Activated naive CD4-positive, alpha-beta T cell treated with anti-CD3 and anti-CD28 coated beads, Interleukin-2, amount 10 ng/mL, durations not matched to agents 5 hours and 36 hours (primary cell): Measurements from ENCODE around the gene SERPINI1. TPM values are rescaled to one million over a fixed set of nuclear protein-coding genes. Genes with fewer than 3 reads are reported as not detected.

Experiments used
- total RNA-seq, 2 experiments: library from RNA; stranded (reverse); gene quantifications; one replicate each; pipeline ENCODE4 v1.2.3, GENCODE V29; 2021

Gene SERPINI1, protein sequence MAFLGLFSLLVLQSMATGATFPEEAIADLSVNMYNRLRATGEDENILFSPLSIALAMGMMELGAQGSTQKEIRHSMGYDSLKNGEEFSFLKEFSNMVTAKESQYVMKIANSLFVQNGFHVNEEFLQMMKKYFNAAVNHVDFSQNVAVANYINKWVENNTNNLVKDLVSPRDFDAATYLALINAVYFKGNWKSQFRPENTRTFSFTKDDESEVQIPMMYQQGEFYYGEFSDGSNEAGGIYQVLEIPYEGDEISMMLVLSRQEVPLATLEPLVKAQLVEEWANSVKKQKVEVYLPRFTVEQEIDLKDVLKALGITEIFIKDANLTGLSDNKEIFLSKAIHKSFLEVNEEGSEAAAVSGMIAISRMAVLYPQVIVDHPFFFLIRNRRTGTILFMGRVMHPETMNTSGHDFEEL
- 1 to 10 TPM; 1.3 to 1.7 TPM for total RNA-seq

DNA sequence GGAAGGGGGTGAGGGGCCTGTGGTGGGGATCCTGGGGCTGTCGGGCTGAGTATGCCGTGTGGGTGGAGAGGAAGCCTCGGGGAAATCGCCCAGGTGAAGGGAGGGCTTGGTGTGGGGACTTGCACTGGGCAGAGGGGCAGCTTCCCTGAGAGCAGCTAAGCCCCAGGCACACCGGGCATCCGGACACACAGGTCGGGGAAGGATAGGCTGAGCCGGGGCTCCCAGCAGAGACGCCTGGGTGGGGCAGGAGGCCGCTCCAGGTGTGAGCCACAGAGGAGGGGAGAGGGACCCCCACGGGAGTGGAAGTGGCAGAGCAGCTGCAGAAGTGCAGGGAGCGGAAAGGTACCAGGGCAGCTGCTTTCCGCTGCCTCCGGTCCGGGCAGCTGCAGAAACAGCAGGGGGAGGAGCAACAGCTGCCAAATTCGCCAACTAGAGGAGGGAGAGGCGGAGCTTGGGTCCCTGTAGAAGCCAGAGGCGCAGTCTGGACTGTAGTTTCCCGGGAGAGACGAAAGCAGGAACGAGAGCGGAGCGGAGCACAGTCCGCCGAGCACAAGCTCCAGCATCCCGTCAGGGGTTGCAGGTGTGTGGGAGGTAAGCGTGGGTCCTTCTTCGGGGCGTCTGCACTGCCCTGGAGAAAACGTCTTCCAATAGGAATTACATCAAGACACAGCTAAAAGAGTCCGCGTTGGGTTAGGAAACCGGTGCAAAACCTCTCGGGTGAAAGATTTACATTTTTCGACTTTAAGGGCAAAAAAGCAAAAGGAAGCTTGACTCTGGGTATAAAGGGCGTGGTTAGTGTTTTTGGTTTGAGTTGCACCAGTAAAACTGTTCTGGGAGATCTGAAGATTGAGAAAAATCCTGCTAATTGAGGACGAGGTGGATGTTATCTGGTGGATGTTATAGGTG, at the start of gene SERPINI1:
TSS of gene SERPINI1 (plus strand) at position 489 of the 906 bp plus-strand sequence. CDS start 53,408 bp downstream, outside the sequence.

DNA sequence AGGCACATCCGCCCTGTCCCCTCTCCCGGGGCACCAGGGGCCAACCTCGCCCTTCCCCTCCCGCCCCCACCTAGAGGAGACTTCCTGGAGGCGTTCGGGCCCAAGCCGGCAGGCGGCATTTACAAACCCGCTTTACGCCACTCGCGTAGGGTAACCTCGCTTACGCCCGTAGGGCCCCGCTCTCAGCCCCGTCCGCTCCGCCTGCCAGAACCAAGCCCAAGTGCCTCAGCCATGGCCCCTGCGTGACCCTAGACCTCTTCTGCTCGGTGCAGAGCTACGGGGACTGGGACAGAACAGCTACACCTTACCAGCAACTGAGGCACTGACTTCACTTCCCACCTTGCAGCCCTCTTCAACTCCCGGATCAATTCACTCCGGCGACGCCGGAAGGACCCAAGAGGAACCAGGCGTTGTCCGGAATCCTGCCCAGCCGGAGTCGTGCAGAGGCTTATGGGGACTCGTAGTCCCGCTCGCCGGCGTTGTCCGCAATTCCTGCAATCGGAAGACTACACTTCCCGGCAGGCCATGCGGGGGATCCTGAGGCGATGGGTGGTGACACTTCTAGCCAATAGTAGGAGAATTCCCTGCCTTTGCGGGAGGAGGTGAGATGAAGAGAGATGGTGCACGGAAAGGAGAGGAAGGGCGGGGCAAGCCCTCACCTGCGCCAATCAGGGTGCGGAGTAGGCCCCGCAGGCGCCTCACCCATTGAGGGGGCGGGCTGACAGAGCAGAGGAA, 856 bp upstream of the SERPINI1 start, which contains the start of gene PDCD10:
TSS of gene PDCD10 (minus strand) at position 395 of the 735 bp plus-strand sequence. CDS start 14,735 bp downstream, outside the sequence.

Other genes starting within 250 kb of the SERPINI1 start
- under 1 TPM; 0.24 to 0.28 TPM for gene WDR49, start 81.8 kb upstream of the SERPINI1 start, total RNA-seq
- gene PDCD10, start 829 bp upstream of the SERPINI1 start, total RNA-seq: 10 to 100 TPM; 59.3 to 59.4 TPM